HG02678 (cell line): ENCODE measurements around the gene GRHL3.

Source experiments
- ATAC-seq: cut with Tn5 transposase; IDR thresholded peaks from one replicate; pipeline ENCODE4 v1.9.1; 2021; ENCODE audit warnings: mild to moderate bottlenecking, moderate library complexity; ENCODE audit not compliant: unreplicated experiment

The GRHL3 gene

GRCh38 chr1:24366707-24367106 is 47.5 kb downstream of the GRHL3 start:
- ATAC-seq: no peak

DNA sequence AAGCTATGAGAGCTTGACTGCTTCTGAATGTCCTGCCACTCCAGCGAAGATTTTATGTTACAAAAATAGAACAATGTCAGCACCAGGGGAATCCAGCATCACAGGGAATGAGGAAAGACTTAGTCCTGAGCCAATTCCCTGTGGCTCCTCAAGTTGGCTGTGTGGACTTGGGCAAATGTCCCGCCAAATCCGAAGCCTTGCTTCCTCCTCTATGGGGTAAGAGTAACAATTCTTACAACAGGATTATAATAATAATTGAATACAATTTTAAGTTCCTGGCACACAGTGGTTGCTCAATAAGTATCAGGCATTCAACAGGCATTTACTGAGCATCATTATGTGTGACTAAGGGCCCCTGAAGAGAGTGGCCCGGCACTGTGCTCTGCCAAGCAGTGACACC is 50.0 kb downstream of the GRHL3 start:
- no peak for ATAC-seq

DNA sequence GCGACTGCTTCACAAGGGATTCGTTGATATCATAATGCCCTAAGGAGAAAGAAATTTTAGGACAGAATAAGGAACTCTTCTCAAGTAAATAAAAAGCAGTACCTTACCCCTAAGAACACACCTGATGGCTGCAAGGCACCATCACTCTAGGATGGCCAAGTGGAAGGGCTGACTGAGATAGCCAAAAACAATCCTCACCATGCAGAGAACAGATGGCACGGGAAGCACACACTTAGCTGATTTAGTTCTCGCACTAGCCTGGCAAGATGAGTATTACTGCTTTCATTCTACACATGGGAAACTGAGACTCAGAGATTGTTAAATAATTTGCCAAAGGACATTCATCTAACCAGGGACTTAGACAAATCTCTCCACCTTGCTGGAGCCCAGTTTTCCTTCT is 50.6 kb downstream of the GRHL3 start:
- ATAC-seq: no peak

- no peak for ATAC-seq
Observed at GRCh38 chr1:24373044-24373443, 53.9 kb downstream of the GRHL3 start.

- ATAC-seq: no peak
Observed at GRCh38 chr1:24373710-24374109, 54.6 kb downstream of the GRHL3 start.

DNA sequence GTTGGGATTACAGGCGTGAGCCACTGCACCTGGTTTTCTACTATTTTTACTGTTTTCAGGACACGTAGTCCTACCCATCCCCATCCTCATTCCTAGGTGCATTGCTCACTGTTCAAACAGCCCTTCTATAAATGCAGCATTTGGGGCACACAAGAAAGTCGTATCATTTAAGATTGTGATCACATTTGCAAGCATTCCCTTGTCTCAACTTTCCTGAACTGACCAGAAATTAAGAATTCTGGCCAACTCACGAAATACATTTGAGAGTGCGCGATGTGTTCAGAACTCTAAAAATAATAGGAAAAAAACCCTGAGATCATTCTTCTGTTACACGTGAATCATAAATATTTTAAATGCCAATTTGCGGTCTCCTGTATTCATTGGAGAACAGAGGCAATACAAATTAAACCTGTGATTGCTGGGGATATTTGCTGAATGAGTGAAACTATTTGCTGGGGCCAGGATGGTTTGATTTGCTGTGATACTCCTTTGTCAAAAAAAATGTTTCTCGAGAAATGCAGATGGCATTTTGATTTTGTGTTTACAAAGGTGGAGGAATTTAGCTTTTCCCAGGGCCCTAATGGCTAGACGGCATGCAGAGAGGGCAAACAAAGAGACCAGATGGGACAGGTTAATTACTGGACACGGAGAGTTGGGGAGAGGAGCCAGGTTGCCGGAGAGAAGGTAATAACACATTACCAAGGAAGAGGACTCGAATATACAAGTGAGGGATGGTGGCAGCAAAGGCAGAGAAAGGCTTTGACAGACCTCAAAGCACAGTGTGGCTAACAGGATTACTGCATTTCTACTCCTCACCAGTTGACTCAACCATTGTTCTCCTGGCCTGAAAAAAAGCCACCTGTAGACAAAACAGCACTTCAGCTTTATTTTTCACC is 56.0 kb downstream of the GRHL3 start:
- ATAC-seq: no peak

- no peak for ATAC-seq
Observed at GRCh38 chr1:24379733-24380315, 60.7 kb downstream of the GRHL3 start.

GRCh38 chr1:24380508-24380907 is 61.4 kb downstream of the GRHL3 start:
- ATAC-seq: no peak

DNA sequence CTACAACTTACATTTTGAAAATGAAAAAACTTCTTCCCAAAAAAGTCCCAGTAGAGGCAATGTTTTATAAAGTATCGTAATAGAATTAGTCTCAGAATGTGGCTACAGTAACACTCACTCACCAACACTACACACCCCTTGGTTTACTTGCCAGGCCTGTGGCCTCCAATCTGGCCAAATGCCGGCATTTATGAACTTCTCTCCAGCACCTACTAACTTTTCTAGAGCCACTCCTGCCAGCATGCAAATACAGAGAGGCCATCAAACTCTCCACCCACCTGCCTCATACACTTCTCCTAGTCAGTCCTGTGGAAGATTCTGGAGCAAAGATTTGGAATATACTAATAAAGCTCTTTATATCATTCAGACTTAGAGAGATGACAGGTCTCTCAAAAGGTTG is 62.1 kb downstream of the GRHL3 start:
- ATAC-seq: no peak

- no peak for ATAC-seq
Observed at GRCh38 chr1:24382165-24382577, 63.0 kb downstream of the GRHL3 start.

DNA sequence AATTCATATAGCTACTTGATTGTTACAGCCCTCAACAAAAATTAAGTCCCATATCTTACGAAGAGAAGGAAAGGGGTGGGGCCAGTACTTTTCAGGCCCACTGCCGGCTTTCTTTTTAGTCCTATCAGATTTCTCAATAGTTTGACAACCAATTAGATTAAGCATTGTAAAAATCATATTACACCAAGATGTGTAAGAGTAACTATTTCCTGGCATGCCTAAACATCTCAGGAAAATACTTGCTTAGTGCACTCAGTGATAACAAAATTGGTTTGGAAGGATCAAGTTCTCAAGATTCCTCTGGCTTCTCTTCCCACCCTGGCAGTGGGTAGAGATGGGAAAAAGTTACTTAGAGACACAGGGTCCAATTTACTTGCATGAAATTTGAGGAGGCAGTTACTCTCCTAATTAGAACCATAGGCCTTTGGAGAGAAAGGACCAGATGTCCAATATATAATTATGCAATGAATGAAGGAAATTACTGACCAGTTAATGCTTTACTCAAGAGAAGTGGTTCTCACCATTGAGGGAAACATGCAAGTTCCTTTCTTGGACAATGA is 64.3 kb downstream of the GRHL3 start:
- no peak for ATAC-seq

GRCh38 chr1:24384251-24385090 is 65.3 kb downstream of the GRHL3 start:
- ATAC-seq: peak; percentile 68

GRCh38 chr1:24385160-24385940 is 66.2 kb downstream of the GRHL3 start:
- ATAC-seq: no peak

GRCh38 chr1:24386241-24386640 is 67.1 kb downstream of the GRHL3 start:
- no peak for ATAC-seq

DNA sequence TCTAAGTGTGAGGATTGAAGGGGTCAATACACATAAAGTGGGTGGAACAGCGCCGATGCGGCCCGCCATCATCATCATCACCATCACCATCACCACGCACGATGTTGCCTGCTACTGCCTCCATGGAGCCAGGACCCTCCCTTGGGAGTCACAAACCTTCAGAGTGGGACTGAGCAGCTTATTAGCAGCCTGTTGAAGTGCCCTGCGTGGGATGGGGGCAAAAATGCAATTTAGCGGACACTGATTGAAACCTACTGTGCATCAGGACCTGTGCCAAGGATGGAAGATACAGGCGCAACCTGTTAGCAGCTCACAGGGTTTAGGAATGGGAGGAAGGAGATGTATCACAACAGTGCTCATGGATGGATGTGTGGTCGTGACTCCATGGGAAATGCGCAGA is 67.8 kb downstream of the GRHL3 start:
- no peak for ATAC-seq

DNA sequence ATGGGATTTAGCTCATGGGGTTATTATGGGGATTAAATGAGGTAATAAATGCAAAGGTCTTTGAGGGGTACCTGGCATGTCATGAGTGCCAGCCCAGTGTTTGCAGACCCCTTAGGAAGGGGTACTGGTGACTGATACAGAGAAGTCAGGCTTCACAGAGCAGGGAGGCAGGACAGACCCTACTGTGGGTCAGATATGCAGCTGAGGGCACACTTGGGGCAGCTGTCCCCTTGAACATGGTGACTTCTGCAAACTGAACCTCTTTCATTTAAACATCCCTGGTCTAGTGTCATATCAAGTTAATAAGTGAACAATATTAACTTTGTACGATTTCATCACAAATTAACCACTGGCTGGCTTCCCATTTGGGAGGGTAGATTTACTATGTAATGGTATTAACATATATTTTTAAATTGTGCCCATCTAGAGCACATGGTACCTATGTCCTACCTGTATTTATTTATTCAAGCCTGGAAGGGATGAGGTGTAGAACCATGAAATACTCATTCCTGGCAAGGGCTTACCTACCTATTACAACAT is 68.5 kb downstream of the GRHL3 start:
- ATAC-seq: no peak

DNA sequence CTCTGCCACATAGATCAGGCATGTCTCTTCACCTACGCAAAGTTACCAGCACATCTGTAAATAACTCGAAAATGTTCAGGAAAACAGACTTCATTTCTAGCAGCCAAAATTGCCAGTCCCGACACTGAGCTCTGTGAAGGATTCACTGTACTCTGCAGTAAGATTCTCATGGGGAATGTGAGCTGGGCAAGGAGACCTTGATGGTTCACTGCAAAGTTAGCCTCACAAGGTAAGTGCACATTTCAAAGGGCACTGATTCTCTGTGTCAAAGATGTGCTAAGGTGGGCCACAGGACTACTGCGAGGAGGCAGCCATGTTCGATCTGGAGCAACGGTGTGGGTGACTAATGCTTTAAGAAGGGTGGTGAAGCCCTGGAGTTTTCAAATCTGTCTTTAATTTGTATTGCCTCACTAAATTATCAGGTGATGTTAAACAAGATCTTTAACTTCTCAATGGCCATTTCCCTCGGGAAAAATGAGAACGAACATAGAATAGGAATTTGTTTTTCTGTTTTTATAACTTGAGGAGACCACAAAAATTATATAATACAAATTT is 69.3 kb downstream of the GRHL3 start:
- no peak for ATAC-seq

DNA sequence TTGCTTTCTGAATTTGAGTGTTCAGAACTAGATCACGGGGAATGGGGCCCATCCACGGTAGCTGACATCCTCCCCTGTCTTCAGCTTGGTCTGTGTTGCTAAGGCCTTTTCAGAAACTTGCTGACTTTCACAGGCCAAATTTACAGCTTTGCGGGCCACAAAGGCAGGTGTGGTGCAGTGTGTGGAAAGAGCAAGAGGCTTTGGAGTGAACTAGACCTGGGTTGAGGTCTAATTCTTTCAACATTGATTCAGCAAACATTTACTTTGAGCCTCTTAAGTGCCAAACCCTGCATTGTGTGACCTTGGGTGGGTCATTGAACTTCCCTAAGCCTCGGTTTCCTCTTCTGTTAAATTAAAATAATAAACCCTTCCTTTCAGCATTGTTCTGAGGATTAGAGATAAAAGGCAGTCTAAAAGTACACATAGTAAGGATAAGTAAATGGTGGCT is 70.1 kb downstream of the GRHL3 start:
- ATAC-seq: no peak

- peak; percentile 51 for ATAC-seq
Observed at GRCh38 chr1:24390924-24391782, 72.0 kb downstream of the GRHL3 start.
